NCI-H2029 treated with DMSO at 0.1 percent for 48 hours (cell line): Measurements from ENCODE around the gene ADH1A.
"Not testable (repeated sequence)": the region's sequence is repeated elsewhere in the genome, so short reads cannot be mapped to it uniquely, and the experiment has no call there.

Source experiments
- DNase-seq: peaks from one replicate; lab custom pipeline; 2025; lab: John Stamatoyannopoulos, UW

The ADH1A gene

GRCh38 chr4:99281261-99281660 lies 9.5 kb downstream of the ADH1A start:
- DNase-seq = no peak

GRCh38 chr4:99276417-99276816 lies 14.4 kb downstream of the ADH1A start:
- no peak for DNase-seq

- DNase-seq = no peak
Observed at GRCh38 chr4:99275885-99276284, 14.9 kb downstream of the ADH1A start.

- DNase-seq = no peak
Observed at GRCh38 chr4:99275050-99275449, 15.7 kb downstream of the ADH1A start.

- DNase-seq = no peak
Observed at GRCh38 chr4:99273704-99274103, 17.1 kb downstream of the ADH1A start.

- DNase-seq = no peak
Observed at GRCh38 chr4:99264927-99265326, 25.9 kb downstream of the ADH1A start.

- DNase-seq = no peak
Observed at GRCh38 chr4:99252746-99253145, 38.0 kb downstream of the ADH1A start.

GRCh38 chr4:99248714-99249113 lies 42.1 kb downstream of the ADH1A start:
- DNase-seq = no peak

GRCh38 chr4:99235955-99236354 lies 54.8 kb downstream of the ADH1A start:
- no peak for DNase-seq

- no peak for DNase-seq
Observed at GRCh38 chr4:99234331-99235010, 56.3 kb downstream of the ADH1A start.

- DNase-seq = not testable (repeated sequence)
Observed at GRCh38 chr4:99233397-99233796, 57.4 kb downstream of the ADH1A start.

- DNase-seq = not testable (repeated sequence)
Observed at GRCh38 chr4:99228706-99229105, 62.1 kb downstream of the ADH1A start.

- DNase-seq = not testable (repeated sequence)
Observed at GRCh38 chr4:99227646-99228045, 63.1 kb downstream of the ADH1A start.
